Loucy (cell line): ENCODE measurements around the gene PKD1.
"Not testable (repeated sequence)": the region's sequence is repeated elsewhere in the genome, so short reads cannot be mapped to it uniquely, and the experiment has no call there.

Experiments
- EZH2phosphoT487 ChIP-seq: fragments of 200-600 bp; IDR thresholded peaks from 2 replicates; pipeline ENCODE4 v1.6.1; 2018; ENCODE audit warnings: antibody characterized with exemption, mild to moderate bottlenecking, moderate library complexity, borderline replicate concordance
- TF ChIP-seq, protein P1 (sequence below): fragments of 200-600 bp; sonication (generic); conservative IDR thresholded peaks from 2 replicates; pipeline ENCODE4 v1.5.1; 2014; ENCODE audit warnings: mild to moderate bottlenecking, antibody characterized with exemption, low read length

DNA sequence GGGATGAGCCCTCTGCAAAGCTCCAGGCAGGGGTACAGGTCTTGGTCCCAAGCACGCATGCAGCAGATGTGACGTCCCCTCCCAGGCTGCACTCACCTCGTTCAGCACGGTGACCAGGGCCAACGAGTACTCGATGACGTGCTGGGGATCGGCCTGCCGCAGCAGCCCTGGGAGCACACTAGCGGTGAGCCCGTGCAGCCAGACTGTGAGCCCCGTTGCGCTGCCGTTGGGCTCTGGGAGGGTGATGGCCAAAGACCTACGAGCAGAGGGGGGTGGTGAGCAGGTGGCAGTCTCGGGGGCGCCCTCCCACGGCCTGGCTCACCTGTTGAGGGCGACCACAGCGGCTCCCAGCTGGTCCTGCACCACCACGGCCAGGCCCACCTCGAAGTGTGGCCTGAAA is 29.9 kb downstream of the PKD1 start:
- TF ChIP-seq, protein P1, sequence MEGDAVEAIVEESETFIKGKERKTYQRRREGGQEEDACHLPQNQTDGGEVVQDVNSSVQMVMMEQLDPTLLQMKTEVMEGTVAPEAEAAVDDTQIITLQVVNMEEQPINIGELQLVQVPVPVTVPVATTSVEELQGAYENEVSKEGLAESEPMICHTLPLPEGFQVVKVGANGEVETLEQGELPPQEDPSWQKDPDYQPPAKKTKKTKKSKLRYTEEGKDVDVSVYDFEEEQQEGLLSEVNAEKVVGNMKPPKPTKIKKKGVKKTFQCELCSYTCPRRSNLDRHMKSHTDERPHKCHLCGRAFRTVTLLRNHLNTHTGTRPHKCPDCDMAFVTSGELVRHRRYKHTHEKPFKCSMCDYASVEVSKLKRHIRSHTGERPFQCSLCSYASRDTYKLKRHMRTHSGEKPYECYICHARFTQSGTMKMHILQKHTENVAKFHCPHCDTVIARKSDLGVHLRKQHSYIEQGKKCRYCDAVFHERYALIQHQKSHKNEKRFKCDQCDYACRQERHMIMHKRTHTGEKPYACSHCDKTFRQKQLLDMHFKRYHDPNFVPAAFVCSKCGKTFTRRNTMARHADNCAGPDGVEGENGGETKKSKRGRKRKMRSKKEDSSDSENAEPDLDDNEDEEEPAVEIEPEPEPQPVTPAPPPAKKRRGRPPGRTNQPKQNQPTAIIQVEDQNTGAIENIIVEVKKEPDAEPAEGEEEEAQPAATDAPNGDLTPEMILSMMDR: not testable (repeated sequence)
- not testable (repeated sequence) for TF ChIP-seq EZH2phosphoT487
